SW480 (cell line): ENCODE results near the gene WDR87.

Experiments used
- DNase-seq: peaks from one replicate; pipeline ENCODE4 v3.0.0-alpha.2; 2016; ENCODE audit warnings: low spot score

Gene WDR87

GRCh38 chr19:37905946-37906868 lies at the start of gene WDR87:
WDR87 (minus strand) TSS chr19:37906594; CDS start chr19:37898239, 8,355 bp downstream.
- peak; percentile 79 for DNase-seq

GRCh38 chr19:37955986-37956385 lies 49.6 kb upstream of the WDR87 start:
- no peak for DNase-seq

- no peak for DNase-seq
Observed at GRCh38 chr19:37954421-37954874, 48.1 kb upstream of the WDR87 start.

- DNase-seq: no peak
Observed at GRCh38 chr19:37953918-37954303, 47.5 kb upstream of the WDR87 start.

DNA sequence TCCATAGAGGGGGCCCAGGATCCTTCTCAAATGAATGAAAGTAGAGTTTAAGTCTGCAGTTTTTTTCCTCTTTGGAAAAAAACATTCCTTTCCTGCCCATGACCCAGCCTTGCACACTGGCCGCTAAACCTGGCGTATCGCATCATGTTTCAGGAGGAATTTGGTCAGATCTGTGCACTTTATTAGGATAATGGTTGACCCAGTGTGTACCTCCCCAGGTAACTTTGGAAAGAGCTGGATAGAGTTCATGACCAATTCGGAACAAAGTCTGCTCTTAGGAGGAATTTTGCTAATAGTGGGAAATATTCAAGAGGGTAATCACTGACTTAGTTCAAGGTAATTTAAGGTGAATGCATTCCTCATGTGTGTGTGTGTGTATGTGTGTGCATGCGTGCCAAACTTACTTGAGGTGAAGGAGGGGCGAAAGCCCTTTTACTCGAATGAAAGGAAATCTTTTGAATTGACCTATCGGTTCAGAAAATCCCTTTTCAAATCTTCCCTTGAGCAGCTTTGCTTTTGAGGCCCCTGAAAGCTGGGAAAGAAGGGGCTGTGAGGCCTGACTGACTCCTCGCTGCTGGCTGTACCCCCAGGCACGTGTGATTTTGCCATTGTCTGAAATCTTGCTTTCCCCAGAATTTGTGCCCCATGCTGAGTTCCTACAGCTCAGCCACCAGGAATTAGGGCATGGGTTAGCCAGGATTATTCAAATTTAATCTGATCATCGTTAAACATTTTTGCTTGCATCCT lies 47.0 kb upstream of the WDR87 start:
- no peak for DNase-seq

- no peak for DNase-seq
Observed at GRCh38 chr19:37951816-37952210, 45.4 kb upstream of the WDR87 start.

DNA sequence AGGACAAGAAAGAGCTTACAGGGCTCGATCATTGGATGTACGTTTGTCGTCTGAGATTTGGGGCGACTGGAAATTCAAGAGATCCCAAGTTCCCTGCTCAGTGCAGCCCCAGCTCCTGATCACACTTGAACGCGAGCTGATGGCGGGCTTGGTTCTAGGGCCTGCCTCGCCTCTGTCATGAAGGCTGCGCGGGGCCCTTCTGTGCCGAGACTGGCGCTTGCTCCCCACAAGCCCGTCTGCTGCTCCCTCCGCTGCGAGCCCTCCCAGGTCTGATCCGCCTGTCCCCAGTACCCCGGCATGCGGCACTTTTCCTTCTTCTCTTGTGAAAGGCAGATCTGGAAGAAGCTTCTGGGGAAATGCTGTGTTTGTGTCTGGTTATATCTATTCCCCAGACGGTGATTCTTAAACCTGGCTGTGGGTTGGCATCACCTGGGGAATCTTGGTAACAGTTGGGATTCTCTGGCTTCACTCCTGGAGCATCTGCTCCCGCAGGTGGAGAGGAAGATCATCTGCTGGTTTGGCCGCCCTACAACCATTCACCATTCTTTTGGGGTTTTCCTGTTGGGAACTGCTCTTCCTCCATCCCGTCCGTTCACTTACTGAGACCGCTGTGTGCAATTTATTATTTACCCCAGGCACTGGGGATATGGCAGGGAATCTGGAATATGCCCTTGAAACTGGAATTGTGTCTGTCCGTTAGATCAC lies 44.2 kb upstream of the WDR87 start:
- DNase-seq: no peak

DNA sequence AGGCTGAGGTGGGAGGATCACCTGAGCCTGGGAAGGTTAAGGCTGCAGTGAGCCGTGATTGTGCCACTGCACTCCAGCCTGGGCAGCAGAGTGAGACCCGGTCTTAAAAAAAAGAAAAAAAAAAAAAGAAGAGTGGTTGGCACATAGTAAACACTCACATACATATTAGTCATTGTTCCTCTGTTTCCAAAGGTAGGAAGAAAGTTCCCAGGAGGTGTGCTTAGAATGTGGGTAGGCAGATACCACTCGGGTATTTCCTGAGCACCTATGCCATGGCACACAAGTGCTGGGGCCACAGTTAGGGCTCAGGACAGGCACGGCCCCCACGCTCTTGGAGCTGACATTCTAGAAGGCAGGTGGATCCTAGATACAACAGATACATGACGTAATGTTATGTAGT lies 42.0 kb upstream of the WDR87 start:
- no peak for DNase-seq

GRCh38 chr19:37947778-37948177 lies 41.4 kb upstream of the WDR87 start:
- DNase-seq: no peak

DNA sequence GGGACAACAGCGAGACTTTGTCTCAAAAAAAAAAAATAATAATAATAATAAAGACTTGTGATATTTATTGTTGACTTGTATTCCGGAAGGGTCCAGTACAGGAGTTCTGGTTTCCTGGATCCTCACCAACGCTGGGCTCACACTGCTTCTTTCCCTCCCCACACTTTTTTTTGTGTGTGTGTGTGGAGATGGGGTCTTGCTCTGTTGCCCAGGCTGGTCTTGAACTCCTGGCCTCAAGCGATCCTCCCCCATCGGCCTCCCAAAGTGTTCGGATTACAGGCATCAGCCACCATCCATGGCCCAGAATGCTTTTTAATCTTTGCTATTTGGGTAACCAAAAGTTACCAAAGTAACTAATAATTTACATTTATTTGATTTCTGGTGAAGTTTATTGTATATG lies 39.7 kb upstream of the WDR87 start:
- no peak for DNase-seq

GRCh38 chr19:37943480-37943879 lies 37.1 kb upstream of the WDR87 start:
- no peak for DNase-seq

GRCh38 chr19:37942516-37942902 lies 36.1 kb upstream of the WDR87 start:
- no peak for DNase-seq

- DNase-seq: peak; percentile 41
Observed at GRCh38 chr19:37941782-37942515, 35.6 kb upstream of the WDR87 start.

GRCh38 chr19:37938353-37938752 lies 32.0 kb upstream of the WDR87 start:
- no peak for DNase-seq

- DNase-seq: no peak
Observed at GRCh38 chr19:37936886-37937285, 30.5 kb upstream of the WDR87 start.

DNA sequence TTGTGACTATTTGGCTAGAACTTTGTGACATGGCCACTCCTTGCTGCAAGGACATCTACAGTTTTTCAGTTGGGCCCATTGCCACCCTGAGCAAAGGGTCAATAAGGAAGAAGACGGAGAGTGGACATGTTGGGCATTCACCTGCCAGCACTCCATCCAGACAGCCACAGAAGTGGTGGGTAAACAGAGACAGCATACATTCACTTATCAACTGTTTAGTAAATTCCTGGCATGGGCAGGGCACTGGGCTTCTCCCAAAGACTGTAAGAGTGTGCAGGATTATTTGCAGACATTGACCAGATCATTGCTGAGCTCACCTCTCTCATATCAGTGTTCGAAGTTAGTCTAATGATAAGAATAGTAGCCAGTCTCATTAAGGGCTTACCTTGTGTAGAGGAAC lies 29.8 kb upstream of the WDR87 start:
- no peak for DNase-seq

DNA sequence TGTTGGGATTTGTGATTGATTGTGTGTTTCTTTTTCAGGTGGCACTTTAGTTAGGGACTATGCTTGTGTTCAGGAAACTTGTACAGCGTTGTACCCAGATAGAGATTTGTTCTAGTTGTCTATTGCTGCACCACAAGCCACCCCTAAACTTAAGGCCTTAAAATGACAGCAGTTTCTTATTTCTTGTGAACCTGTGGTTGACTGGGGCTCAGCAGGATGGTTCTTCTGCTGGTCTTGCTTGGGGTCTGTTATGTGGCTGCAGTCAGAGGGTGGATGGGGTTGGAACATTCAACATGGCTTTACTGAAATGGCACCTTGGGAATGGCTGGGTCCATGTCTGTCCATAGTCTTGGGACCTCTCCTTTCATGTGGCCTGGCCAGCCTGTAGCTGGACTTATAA lies 28.9 kb upstream of the WDR87 start:
- no peak for DNase-seq

DNA sequence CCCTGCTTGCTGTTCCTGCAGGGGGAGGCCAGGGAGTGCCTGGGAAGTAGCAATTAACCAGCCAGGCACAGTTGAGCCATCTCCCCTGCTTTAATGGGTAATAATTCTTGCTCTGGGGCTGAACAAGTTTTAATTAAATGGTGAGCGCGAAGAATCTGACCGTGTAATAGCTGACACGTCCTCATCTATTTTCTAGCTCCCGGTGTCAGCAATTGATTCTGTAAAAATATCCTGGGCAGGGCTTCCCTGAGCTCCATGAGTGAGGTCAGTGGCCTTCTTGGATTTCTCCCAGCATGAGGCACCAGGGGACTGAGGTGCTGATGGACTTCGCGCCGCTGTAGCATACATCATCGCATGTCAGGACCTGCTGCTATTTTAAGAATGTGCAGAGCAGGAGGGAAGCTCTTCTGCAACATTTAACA lies 27.6 kb upstream of the WDR87 start:
- DNase-seq: no peak

DNA sequence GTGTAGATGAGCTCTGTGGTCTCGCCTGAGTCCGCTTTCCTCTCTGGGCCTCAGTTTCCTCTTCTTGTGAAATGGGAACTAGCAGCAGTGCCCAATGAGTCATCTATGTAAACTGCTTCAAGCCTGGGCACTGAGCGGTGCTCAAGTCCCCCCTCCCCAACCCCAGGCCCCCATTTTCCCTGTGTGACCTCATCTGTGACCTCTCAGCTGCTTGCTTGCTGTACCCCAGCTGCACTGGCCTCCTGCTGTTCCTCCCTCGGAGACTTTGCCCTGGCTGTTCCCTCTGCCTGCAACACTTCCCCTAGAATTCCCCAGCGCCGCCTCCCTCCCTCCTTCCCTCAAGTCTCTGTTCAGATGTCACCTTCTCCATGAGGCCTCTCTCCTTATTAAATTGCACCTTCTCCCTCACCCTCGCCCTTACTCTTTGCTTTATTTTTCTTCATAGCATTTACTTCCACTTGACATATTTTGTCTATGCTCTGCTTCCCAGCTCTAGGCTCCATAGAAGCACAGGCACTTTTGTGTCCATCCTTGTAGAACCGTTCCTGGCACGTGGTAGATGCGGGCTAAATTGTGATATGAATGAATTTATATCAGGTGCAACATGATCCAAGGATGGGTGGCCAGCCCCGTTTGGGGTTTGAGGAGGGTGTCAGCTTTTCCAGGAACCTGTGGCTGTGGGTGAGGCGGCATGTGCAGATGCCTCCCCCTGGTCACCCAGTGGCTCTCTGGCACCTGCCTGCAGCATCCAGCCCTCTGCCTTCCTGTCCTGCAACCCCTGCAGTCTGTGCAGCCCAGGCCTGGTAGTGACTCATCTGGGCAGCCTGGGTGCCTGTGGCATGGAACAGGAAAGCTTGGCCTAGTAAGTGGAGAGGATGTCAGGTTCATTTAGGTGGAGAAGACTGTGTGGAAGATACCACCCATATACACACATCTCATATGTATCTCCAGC lies 26.9 kb upstream of the WDR87 start:
- peak; percentile 87 for DNase-seq

GRCh38 chr19:37931881-37932655 lies 25.7 kb upstream of the WDR87 start:
- peak; percentile 96 for DNase-seq
